Omental fat pad (tissue), 4 donors: ENCODE data around the gene LCE4A. TPM values are rescaled to one million over a fixed set of nuclear protein-coding genes. Genes with fewer than 3 reads are reported as not detected.

Experiments used
- ATAC-seq: fragments of 150-250 bp; one replicate; pipeline ENCODE4 v1.9.1; 2016; ENCODE audit warnings: mild to moderate bottlenecking, moderate library complexity; ENCODE audit not compliant: low FRiP score
- DNase-seq: peaks from one replicate; pipeline ENCODE4 v3.0.0-alpha.2; 2019; ENCODE audit warnings: low spot score
- total RNA-seq, 4 donors: library from RNA; depleted of rRNA; stranded (reverse); fragments of >200 nt; gene quantifications; one replicate each; pipeline ENCODE4 v1.1.0, GENCODE V29; 2016
- TF ChIP-seq, protein P1 (sequence below), 3 donors: fragments of 450-650 bp; IDR thresholded peaks; one replicate each; pipeline ENCODE4 v1.5.1; 2016 to 2017; ENCODE audit warnings: antibody characterized with exemption in 3 of 3, mild to moderate bottlenecking in 3 of 3, moderate library complexity in 2 of 3

Gene LCE4A
- total RNA-seq, 4 donors from 2014 or later = not detected

- TF ChIP-seq, protein P1, sequence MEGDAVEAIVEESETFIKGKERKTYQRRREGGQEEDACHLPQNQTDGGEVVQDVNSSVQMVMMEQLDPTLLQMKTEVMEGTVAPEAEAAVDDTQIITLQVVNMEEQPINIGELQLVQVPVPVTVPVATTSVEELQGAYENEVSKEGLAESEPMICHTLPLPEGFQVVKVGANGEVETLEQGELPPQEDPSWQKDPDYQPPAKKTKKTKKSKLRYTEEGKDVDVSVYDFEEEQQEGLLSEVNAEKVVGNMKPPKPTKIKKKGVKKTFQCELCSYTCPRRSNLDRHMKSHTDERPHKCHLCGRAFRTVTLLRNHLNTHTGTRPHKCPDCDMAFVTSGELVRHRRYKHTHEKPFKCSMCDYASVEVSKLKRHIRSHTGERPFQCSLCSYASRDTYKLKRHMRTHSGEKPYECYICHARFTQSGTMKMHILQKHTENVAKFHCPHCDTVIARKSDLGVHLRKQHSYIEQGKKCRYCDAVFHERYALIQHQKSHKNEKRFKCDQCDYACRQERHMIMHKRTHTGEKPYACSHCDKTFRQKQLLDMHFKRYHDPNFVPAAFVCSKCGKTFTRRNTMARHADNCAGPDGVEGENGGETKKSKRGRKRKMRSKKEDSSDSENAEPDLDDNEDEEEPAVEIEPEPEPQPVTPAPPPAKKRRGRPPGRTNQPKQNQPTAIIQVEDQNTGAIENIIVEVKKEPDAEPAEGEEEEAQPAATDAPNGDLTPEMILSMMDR (IDR thresholded peaks at IDR 0.05) = no peak
- ATAC-seq = no peak
- no peak for DNase-seq
These were observed 21.0 kb downstream of the LCE4A start for GRCh38 chr1:152728986-152729385.

DNA sequence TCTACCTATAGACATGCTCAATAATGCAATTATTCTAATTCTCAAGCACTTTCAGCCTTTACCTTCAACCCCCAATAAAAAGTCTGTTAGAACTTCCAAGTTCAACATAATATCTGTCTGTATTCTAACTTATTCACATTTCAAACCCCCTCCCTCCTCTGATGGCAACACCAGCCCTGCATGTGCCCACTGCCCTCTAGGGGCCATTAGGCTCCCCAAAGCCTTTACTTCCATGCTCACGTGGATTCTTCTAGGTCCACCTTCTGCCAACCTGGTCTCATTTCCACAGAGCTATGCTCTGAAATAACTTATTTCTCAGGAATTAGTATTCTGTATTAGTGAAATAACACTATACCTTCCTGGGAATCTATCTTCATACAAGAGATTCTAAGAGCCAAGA lies 27.7 kb downstream of the LCE4A start:
- TF ChIP-seq, protein P1 (IDR thresholded peaks at IDR 0.05) = no peak
- no peak for DNase-seq
- ATAC-seq = no peak

- no peak for DNase-seq
- TF ChIP-seq, protein P1 (IDR thresholded peaks at IDR 0.05) = no peak
- no peak for ATAC-seq
These were observed 30.0 kb downstream of the LCE4A start for GRCh38 chr1:152737997-152738396.

DNA sequence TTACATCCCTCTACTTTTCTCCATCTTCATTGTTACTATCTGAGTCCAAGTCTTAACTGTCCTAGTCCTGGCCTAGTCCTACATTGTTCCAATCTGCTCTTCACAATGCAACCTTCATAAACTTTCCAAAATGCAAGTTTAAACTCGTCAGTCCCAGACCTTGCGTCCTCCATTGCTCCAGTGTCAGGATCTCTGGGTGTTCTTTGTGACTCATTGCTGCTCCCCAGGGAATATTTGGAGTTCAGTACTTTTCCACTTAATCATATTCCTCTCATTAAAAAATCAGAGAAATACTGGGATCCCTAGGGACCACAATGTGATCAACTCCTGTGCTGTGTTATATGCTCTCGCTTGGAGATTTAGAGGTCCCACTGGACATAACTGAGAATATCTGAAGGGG lies 31.9 kb downstream of the LCE4A start:
- DNase-seq (no peak), ATAC-seq (no peak)

GRCh38 chr1:152741656-152742055 lies 33.7 kb downstream of the LCE4A start:
- DNase-seq = no peak
- ATAC-seq = no peak
- TF ChIP-seq, protein P1 (IDR thresholded peaks at IDR 0.05) = no peak

More for the DNA sequence above, 31.9 kb downstream of the LCE4A start:
- TF ChIP-seq, protein P1 (IDR thresholded peaks at IDR 0.05) = no peak

DNA sequence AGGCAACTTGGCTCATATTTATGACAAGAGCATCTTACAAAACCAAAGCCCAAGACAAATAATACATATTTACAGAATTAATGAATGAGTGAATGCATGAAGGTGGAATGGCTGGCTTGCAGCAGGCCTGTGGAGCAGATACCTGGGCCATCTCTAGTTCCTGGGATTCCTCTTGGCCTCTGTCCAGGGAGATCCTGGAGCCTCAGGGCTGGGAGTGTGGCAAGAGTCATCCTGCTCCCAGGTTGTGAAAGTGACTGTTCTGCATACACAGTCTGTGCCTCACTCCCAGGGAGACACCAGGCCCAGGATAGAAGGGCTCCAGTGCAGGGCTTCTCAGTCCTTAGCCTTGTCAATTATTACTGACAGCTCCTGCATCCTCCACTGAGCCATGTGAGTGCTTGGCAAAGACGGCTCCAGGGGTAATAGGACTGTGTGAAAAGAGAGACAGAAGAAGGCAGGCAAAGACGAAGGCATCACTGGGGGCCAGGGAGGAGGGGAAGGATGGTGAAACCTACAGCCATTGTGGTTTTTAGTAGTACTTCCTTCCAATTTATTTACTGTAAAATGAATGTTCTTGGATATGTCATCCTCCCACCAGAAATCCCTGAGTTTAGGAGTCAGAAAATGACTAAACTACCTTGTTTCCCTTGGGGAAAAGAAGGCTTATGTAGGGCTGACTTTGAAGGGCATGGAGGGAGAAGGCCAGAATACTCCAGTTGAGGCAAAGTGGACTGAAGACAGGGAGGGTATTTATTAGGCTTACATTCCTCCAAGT lies 35.6 kb downstream of the LCE4A start:
- TF ChIP-seq, protein P1 (IDR thresholded peaks at IDR 0.05) = no peak
- no peak for ATAC-seq
- no peak for DNase-seq

DNA sequence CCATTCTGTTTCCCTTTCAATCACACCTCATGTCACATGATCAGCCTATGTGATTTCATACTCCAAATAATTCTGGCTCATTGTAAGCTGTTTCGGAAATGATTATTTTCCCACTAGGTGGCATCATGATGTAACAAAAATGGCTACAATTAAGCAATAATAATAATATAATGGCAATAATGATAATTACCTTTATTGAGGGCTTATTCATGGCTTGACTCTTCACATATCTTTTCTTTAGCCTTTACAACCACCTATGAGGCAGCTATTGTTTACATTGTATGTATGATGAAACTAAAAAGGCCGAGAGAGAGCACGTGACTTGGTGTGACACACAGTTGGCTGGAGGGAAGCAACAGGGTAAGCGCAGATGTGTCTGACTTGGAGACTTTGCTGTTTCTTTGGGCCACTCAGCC lies 37.3 kb downstream of the LCE4A start:
- ATAC-seq = no peak
- DNase-seq = no peak
- TF ChIP-seq, protein P1 (IDR thresholded peaks at IDR 0.05) = no peak
